K562 (cell line): ENCODE data around the gene IRX1. TPM values are rescaled to one million over a fixed set of nuclear protein-coding genes. Genes with fewer than 3 reads are reported as not detected.

Experiments
- ATAC-seq: fragments of 200-7000 bp; cut with Tn5 transposase; 3 replicates; pipeline ENCODE4 v1.9.1; 2020; ENCODE audit warnings: moderate library complexity
- BruUV-seq: library from RNA; stranded (reverse); fragments of 400-500 nt; replicated peaks from 2 replicates; lab custom pipeline; 2021; lab: Mats Ljungman, UMichigan
- CTCF ChIA-PET: fragments of 300-600 bp; formaldehyde crosslinking; extraction: SDS; loops from one replicate; lab custom pipeline; 2021; ENCODE audit warnings: low intra/inter-chr PET ratio; lab: Yijun Ruan, JAX
- POLR2A ChIA-PET: fragments of 300-600, 350-650 bp; sonication (Branson Sonifier 250); formaldehyde crosslinking; extraction: SDS; loops from one replicate; lab custom pipeline; 2021; ENCODE audit warnings: antibody characterized with exemption, inconsistent platforms; lab: Yijun Ruan, JAX
- DNase-seq, 4 experiments: peaks; one replicate each; pipeline versions ENCODE4 v3.0.0 to v3.0.0-alpha.2; 2011 to 2018; ENCODE audit warnings: low spot score in 3 of 4, mixed read lengths in 3 of 4; ENCODE audit errors: extremely low read depth in 1 of 4
- FAIRE-seq: peaks from 2 replicates; lab custom pipeline; 2011; peaks lifted over from hg19 to GRCh38; lab: Jason Lieb, UNC
- H2AFZ ChIP-seq: 2 replicates; pipeline ENCODE4 v1.6.0; 2011; ENCODE audit warnings: low read depth, low read length, control low read depth, inconsistent platforms
- H3K27ac ChIP-seq: fragments of 200-600 bp; 3 replicates; pipeline ENCODE4 v1.8.0; 2011; ENCODE audit warnings: low read depth, mild to moderate bottlenecking, control low read depth, inconsistent platforms, low read length, moderate library complexity, mixed read lengths; ENCODE audit errors: extremely low read depth
- H3K27me3 ChIP-seq, 2 experiments: fragments of 300-600 bp in 1 of 2; 2 replicates in 1 of 2; 3 replicates in 1 of 2; pipeline versions ENCODE4 v1.6.0 to v1.8.0; 2011; ENCODE audit warnings: inconsistent platforms in 2 of 2, low read length in 2 of 2, mild to moderate bottlenecking in 1 of 2, mixed read lengths in 1 of 2, moderate library complexity in 1 of 2; ENCODE audit not compliant: control insufficient read depth in 2 of 2, insufficient read depth in 2 of 2
- H3K36me3 ChIP-seq: fragments of 300-600 bp; 3 replicates; pipeline ENCODE4 v1.8.0; 2011; ENCODE audit warnings: mild to moderate bottlenecking, low read length, inconsistent platforms; ENCODE audit not compliant: control insufficient read depth, insufficient read depth
- H3K4me1 ChIP-seq, 2 experiments: fragments of 200-600 bp in 1 of 2; replicated peaks in 1 of 2; 2 replicates in 1 of 2; 3 replicates in 1 of 2; pipeline versions ENCODE4 v1.5.1 to v1.8.0; 2011; ENCODE audit warnings: inconsistent platforms in 2 of 2, low read length in 2 of 2, mild to moderate bottlenecking in 1 of 2, mixed read lengths in 1 of 2, moderate library complexity in 1 of 2; ENCODE audit not compliant: control insufficient read depth in 2 of 2, insufficient read depth in 2 of 2
- H3K4me2 ChIP-seq: 2 replicates; pipeline ENCODE4 v1.6.1; 2011; ENCODE audit warnings: low read length, control low read depth, inconsistent platforms, mixed read lengths; ENCODE audit not compliant: insufficient read depth
- H3K4me3 ChIP-seq: fragments of 200-600 bp; sonication (generic), shearing (Covaris generic); 2 replicates; pipeline ENCODE4 v1.5.1; 2016; ENCODE audit warnings: control low read depth, inconsistent platforms
- H3K79me2 ChIP-seq: fragments of 200-600 bp; 3 replicates; pipeline ENCODE4 v1.8.0; 2011; ENCODE audit warnings: low read length, inconsistent platforms; ENCODE audit not compliant: control insufficient read depth, insufficient read depth
- H3K9ac ChIP-seq, 2 experiments: 2 replicates each; pipeline versions ENCODE4 v1.6.0 to v1.6.1; 2011; ENCODE audit warnings: low read depth in 2 of 2, low read length in 2 of 2, control low read depth in 1 of 2, inconsistent platforms in 1 of 2, mild to moderate bottlenecking in 1 of 2, mixed read lengths in 1 of 2; ENCODE audit not compliant: insufficient read depth in 1 of 2
- H3K9me1 ChIP-seq: one replicate; pipeline ENCODE4 v1.6.0; 2011; ENCODE audit warnings: inconsistent platforms, mild to moderate bottlenecking, low read length, moderate library complexity; ENCODE audit not compliant: control insufficient read depth, insufficient read depth
- H3K9me3 ChIP-seq: replicated peaks from 2 replicates; pipeline ENCODE4 v1.5.1; 2011; ENCODE audit warnings: low read depth, low read length, inconsistent platforms; ENCODE audit not compliant: control insufficient read depth, insufficient read depth
- H4K20me1 ChIP-seq: replicated peaks from 2 replicates; pipeline ENCODE4 v1.6.1; 2011; ENCODE audit warnings: low read length, inconsistent platforms, mixed read lengths; ENCODE audit not compliant: control insufficient read depth, insufficient read depth
- BMI1 ChIP-seq: fragments of 150-350 bp; IDR thresholded peaks from 2 replicates; pipeline ENCODE4 v1.6.1; 2014; ENCODE audit warnings: low read length
- CEBPB ChIP-seq: fragments of 450-650 bp; IDR thresholded peaks from 2 replicates; pipeline ENCODE4 v1.6.1; 2016; ENCODE audit warnings: missing genetic modification characterization, missing compliant biosample characterization
- CREBBP ChIP-seq: IDR thresholded peaks from one replicate; pipeline ENCODE4 v1.6.1; 2012; ENCODE audit warnings: low read depth, mild to moderate bottlenecking, control low read depth, inconsistent platforms, low read length
- GABPA ChIP-seq: fragments of 200-800 bp; sonication (Bioruptor generic); conservative IDR thresholded peaks from 2 replicates; pipeline ENCODE4 v1.6.1; 2016; ENCODE audit warnings: low read depth, missing genetic modification characterization, missing compliant biosample characterization
- HNRNPLL ChIP-seq: fragments of 200-400 bp; formaldehyde crosslinking; IDR thresholded peaks from 2 replicates; pipeline ENCODE4 v1.6.1; 2017; ENCODE audit warnings: low read length, low read depth, mild to moderate bottlenecking; ENCODE audit not compliant: poor library complexity, severe bottlenecking
- NBN ChIP-seq: fragments of 450-650 bp; IDR thresholded peaks from 2 replicates; pipeline ENCODE4 v1.6.1; 2016; ENCODE audit warnings: low read depth, mild to moderate bottlenecking
- NCOA1 ChIP-seq: fragments of 450-650 bp; IDR thresholded peaks from 2 replicates; pipeline ENCODE4 v1.6.1; 2016; ENCODE audit warnings: low read depth
- NFRKB ChIP-seq: fragments of 450-650 bp; IDR thresholded peaks from 2 replicates; pipeline ENCODE4 v1.6.1; 2016; ENCODE audit warnings: low read depth
- NFYB ChIP-seq: IDR thresholded peaks from 2 replicates; pipeline ENCODE4 v1.6.1; 2011; ENCODE audit warnings: mild to moderate bottlenecking, moderate library complexity; ENCODE audit not compliant: insufficient read length; ENCODE audit errors: extremely low read depth
- NR2C1 ChIP-seq, 2 experiments: fragments of 450-650 bp; IDR thresholded peaks; 2 replicates each; pipeline ENCODE4 v1.6.1; 2017; ENCODE audit warnings: mild to moderate bottlenecking in 2 of 2, antibody characterized with exemption in 1 of 2, inconsistent platforms in 1 of 2, missing compliant biosample characterization in 1 of 2, missing genetic modification characterization in 1 of 2
- TAF9B ChIP-seq: fragments of 450-650 bp; IDR thresholded peaks from 2 replicates; pipeline ENCODE4 v1.6.1; 2018; ENCODE audit warnings: mild to moderate bottlenecking; ENCODE audit not compliant: partially characterized antibody
- ZNF589 ChIP-seq: fragments of 200-800 bp; sonication (Bioruptor generic); IDR thresholded peaks from 2 replicates; pipeline ENCODE4 v1.6.1; 2016; ENCODE audit warnings: low read depth, missing genetic modification characterization, missing compliant biosample characterization
- ZNF644 ChIP-seq: fragments of 200-800 bp; sonication (Bioruptor generic); IDR thresholded peaks from 2 replicates; pipeline ENCODE4 v1.6.1; 2016; ENCODE audit warnings: low read depth, missing genetic modification characterization, missing compliant biosample characterization
- ZNF764 ChIP-seq: fragments of 250-450 bp; sonication (Bioruptor Pico); IDR thresholded peaks from 2 replicates; pipeline ENCODE4 v1.4.0; 2020; ENCODE audit warnings: low read depth, mild to moderate bottlenecking, moderate library complexity
- WGBS: fragments of 100-300 bp; shearing (Covaris generic); methylation state at CpG from one replicate; pipeline ENCODE4 v1.1.6; 2016; ENCODE audit warnings: low coverage, mixed read lengths; ENCODE audit not compliant: insufficient coverage; ENCODE audit errors: missing lambda C conversion rate; 5-methylcytosine and 5-hydroxymethylcytosine counted together
- in situ Hi-C: fragments of 300-500 bp; cut with MboI; formaldehyde crosslinking; loops from 4 replicates; pipeline ENCODE4 v1.15.0; 2018; ENCODE audit warnings: inconsistent platforms, mixed read lengths
- intact Hi-C: fragments of 100-400 bp; cut with micrococcal nuclease; formaldehyde crosslinking; loops from 2 replicates; pipeline ENCODE4 v1.14.2; 2022
- polyA plus RNA-seq, 8 experiments: library from polyadenylated mRNA; depleted of rRNA in 4 of 8; stranded (reverse) in 5 of 8; unstranded in 3 of 8; fragments of >200 nt; fragmentation: Nextera tagmentation in 2 of 8; fragmentation: Illumina TruSeq in 1 of 8; extraction: Ambion mirVana in 2 of 8; extraction: Trizol in 1 of 8; gene quantifications; 2 replicates each; pipeline versions ENCODE4 v1.2.1 to v1.2.3, GENCODE V29; 2011 to 2014; ENCODE audit warnings: inconsistent platforms in 1 of 8, missing spikeins in 1 of 8
- total RNA-seq, 7 experiments: library from RNA; depleted of rRNA in 6 of 7; stranded (reverse); fragments of >200 nt in 6 of 7; fragmentation: Illumina TruSeq in 2 of 7; extraction: Trizol in 2 of 7; gene quantifications; 2 replicates each; pipeline versions ENCODE4 v1.2.1 to v1.2.3, GENCODE V29; 2011 to 2021; ENCODE audit warnings: low replicate concordance in 1 of 7
- TF ChIP-seq, protein P1 (sequence below): fragments of 250-450 bp; sonication (Bioruptor Pico); IDR thresholded peaks from 2 replicates; pipeline ENCODE4 v1.4.0; 2020; ENCODE audit warnings: mild to moderate bottlenecking, moderate library complexity, borderline replicate concordance
- TF ChIP-seq, protein P2 (sequence below): sonication (generic); formaldehyde crosslinking; IDR thresholded peaks from 2 replicates; pipeline ENCODE4 v1.8.1; 2022; ENCODE audit warnings: missing genetic modification reagents

IRX1 gene
- total and polyA plus RNA-seq, 9 of the 15 experiments (the other 6 are each of a cell fraction or from before 2014, with no cell fraction given): not detected

DNA sequence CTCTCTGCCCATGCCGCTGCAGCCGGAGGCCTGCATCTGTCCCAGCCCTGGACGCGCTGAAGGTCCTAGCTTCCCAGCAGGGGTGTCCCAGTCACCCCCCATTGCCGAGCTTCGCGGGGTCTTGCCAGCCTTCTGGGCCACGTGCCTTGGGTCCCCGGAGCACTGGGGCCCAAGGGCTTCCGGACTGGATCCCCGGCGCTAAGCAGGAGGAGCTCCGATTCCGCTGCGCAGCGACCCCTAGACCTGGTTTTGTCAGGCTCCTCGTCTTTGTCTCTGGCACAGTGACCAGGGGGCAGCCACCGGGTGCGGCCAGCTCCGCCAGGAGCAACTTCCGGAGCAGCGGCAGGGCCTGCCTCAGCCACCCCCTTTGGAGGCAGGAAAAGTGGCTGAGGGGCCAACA is 3.3 kb upstream of the IRX1 start (continued):
- TF ChIP-seq NFYB: no peak
- no peak for TF ChIP-seq GABPA
- no peak for TF ChIP-seq NBN
- TF ChIP-seq CEBPB: no peak

DNA sequence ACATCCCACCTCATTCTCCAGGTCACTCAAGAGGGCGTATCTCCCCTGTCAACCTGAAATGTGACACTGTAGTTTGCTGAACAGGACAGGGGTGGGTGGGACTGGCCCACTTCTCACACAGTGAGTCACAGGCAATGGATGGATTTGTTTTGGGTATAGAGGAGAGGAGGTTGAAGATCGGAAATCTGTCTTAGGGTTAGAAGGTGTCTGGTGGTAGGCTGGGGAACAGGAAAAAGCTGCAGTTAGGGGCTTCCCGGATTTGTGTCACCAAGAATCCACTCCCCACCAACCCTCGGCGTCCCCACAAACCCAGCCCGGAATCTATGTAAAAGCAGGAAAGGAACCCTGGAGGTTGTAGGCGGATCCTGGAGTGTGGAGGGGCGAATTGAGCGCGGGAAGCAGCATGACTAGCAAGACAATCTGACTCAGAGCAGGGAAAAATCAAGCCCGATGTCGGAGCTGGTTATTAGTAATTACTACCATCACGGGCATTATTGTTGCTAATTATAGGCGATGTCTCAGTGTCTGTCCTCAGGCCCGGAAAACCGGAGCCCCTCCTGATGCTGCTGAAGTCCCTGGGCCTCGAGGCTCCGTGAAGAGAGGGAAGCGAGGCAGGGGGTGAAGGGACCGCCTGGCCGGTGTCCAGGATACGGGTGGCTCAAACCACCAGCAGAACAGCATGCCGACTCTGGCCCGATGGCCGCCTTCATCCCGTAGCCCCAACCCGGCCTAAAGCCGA is 1.7 kb upstream of the IRX1 start:
- WGBS: 4% methylated on average over 28 of the region's 28 CpGs

More for the DNA sequence above, 1.7 kb upstream of the IRX1 start:
- H3K4me3 ChIP-seq: no peak overlapping the region
- in situ Hi-C loops: no loop called here
- DNase-seq (no peak), FAIRE-seq (no peak)
- CTCF ChIA-PET: no interaction called here
- H3K9me1 ChIP-seq: no peaks in the 10 kb centered on the region
- POLR2A ChIA-PET: no interaction called here
- no peaks in the 10 kb centered on the region for H4K20me1 ChIP-seq
- no peaks in the 10 kb centered on the region for H3K79me2 ChIP-seq
- no TSS peak for BruUV-seq
- H3K9me3 ChIP-seq: no peaks in the 10 kb centered on the region
- no peak overlapping the region for H3K4me2 ChIP-seq
- TF ChIP-seq TAF9B (no peak), NCOA1 (no peak), NR2C1 (IDR thresholded peaks at IDR 0.05) (no peak), NR2C1 (tag; IDR thresholded peaks at IDR 0.05) (no peak), ZNF644 (no peak), CREBBP (no peak), NFRKB (no peak), ZNF589 (no peak), BMI1 (no peak), ZNF764 (CRISPR knock-in tag) (no peak), HNRNPLL (no peak)
- TF ChIP-seq, protein P1, sequence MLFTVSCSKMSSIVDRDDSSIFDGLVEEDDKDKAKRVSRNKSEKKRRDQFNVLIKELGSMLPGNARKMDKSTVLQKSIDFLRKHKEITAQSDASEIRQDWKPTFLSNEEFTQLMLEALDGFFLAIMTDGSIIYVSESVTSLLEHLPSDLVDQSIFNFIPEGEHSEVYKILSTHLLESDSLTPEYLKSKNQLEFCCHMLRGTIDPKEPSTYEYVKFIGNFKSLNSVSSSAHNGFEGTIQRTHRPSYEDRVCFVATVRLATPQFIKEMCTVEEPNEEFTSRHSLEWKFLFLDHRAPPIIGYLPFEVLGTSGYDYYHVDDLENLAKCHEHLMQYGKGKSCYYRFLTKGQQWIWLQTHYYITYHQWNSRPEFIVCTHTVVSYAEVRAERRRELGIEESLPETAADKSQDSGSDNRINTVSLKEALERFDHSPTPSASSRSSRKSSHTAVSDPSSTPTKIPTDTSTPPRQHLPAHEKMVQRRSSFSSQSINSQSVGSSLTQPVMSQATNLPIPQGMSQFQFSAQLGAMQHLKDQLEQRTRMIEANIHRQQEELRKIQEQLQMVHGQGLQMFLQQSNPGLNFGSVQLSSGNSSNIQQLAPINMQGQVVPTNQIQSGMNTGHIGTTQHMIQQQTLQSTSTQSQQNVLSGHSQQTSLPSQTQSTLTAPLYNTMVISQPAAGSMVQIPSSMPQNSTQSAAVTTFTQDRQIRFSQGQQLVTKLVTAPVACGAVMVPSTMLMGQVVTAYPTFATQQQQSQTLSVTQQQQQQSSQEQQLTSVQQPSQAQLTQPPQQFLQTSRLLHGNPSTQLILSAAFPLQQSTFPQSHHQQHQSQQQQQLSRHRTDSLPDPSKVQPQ (CRISPR knock-in tag): no peak
- TF ChIP-seq, protein P2, sequence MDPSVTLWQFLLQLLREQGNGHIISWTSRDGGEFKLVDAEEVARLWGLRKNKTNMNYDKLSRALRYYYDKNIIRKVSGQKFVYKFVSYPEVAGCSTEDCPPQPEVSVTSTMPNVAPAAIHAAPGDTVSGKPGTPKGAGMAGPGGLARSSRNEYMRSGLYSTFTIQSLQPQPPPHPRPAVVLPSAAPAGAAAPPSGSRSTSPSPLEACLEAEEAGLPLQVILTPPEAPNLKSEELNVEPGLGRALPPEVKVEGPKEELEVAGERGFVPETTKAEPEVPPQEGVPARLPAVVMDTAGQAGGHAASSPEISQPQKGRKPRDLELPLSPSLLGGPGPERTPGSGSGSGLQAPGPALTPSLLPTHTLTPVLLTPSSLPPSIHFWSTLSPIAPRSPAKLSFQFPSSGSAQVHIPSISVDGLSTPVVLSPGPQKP (CRISPR knock-in tag): no peak
- TF ChIP-seq, all 486 proteins: peak for 0
- Histone ChIP-seq H3K36me3 (no peaks in the 10 kb centered on the region), H2AFZ (no peak overlapping the region), H3K27ac (no peak overlapping the region), H3K9ac (no peak overlapping the region), H3K4me1 (peaks cover 0 to 7% of the 10 kb centered on the region in 2 experiments; a peak in 1 of 5 replicates), H3K27me3 (peaks cover 18 to 58% of the 10 kb centered on the region in 2 experiments; a peak in 3 of 5 replicates)
- intact Hi-C loops: no loop called here
- no peak for ATAC-seq
